HG03108 (cell line): Measurements from ENCODE around the gene NAV2.
"Not testable (repeated sequence)": the region's sequence is repeated elsewhere in the genome, so short reads cannot be mapped to it uniquely, and the experiment has no call there.

Experiments used
- ATAC-seq: cut with Tn5 transposase; IDR thresholded peaks from one replicate; pipeline ENCODE4 v1.9.1; 2021; ENCODE audit warnings: moderate library complexity; ENCODE audit not compliant: unreplicated experiment

The NAV2 gene

DNA sequence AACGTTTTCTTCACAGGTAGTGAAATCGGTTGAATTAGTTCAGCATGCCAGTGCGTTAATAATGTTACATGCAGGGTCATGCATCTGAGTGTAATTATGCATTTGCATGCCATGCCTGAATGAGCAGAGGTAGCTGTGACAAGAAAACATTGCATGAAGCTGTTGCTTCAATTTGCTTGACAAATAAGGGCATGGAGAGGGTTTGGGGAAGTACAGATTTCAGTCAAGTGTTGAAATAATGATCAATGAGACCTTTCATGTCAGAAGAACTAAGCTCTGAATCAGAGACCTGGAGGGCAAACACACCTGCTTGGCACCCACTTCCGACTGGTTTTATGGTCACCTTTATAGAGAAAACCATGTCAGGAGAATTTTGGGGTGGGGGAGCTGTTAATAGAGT is 226.2 kb downstream of the NAV2 start:
- no peak for ATAC-seq

DNA sequence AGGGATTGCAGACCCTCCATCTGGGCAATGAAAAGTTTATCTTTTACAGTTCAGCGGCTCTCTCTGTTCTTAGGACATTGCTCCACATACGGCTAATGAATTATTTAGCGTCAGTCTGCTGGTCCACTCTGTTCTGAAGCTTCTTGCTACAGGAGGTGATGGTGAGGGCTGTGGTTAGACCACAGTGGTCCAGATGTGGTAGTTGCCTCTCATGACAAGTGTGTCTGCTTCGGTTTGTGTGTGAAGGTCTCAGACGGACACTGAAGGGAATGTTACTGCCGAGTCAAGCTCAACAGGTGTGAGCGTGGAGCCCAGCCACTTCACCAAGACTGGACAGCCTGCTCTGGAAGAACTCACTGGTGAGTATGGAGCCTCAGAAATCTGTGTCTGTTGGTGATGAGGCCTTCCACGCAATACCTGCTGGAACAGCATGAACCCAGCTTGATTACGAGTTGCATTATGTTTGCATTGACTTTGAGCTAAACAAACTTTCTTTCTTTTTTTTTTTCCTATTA is 226.8 kb downstream of the NAV2 start:
- ATAC-seq: no peak

- no peak for ATAC-seq
These were observed 228.2 kb downstream of the NAV2 start for GRCh38 chr11:19940831-19941230.

- ATAC-seq: no peak
These were observed 234.0 kb downstream of the NAV2 start for GRCh38 chr11:19946681-19947080.

GRCh38 chr11:19947537-19948114 is 235.0 kb downstream of the NAV2 start:
- no peak for ATAC-seq

- ATAC-seq: no peak
These were observed 237.0 kb downstream of the NAV2 start for GRCh38 chr11:19949606-19950005.

DNA sequence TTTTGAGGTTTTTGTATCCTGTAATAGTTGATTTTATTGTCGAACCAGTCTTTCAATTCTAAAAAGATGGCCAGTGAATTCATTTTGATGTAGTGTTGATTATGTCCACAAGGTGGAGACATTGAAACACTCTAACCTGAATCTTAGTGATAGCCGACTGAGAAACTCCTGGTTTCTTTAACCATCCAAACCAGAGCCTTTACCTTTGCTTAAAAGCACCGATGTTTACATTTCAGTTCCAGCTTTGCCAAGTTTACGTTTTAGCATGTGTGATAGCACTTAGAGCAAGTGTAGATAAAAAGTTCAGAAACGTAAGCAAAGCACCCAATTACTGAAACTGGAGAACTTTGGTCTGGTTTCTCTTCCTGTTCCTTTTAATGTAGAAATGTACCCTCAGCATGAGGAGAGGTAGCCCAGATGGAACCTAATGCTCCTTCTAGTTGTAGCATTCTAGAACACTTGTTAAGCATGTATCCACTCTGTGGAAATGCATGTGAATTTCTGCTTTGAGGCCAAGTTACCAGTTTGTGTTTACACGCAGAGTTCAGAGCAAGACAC is 239.0 kb downstream of the NAV2 start:
- ATAC-seq: peak; percentile 73

DNA sequence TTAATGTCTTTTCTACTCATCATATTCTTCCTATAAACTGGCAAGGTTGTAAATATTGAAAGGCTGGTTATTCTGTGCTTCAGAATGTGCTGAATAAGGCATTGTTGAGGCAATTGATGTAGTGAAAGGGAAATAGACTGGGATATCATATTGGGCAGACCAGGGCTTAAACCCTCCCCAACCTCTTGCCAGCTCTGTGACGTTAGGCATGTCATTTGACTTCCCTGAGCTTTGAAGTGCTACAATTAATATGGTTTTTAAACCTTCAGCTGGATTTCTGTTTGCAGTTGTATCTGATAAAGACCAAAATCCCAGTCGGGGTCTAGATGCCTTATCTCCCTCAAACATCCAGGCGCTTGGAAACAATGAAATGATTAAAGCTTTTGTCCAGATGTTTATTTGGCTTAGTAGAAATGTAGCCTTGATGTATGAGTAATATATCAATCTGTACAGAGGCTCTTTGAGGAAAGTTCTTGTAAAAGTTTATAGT is 239.5 kb downstream of the NAV2 start:
- no peak for ATAC-seq

DNA sequence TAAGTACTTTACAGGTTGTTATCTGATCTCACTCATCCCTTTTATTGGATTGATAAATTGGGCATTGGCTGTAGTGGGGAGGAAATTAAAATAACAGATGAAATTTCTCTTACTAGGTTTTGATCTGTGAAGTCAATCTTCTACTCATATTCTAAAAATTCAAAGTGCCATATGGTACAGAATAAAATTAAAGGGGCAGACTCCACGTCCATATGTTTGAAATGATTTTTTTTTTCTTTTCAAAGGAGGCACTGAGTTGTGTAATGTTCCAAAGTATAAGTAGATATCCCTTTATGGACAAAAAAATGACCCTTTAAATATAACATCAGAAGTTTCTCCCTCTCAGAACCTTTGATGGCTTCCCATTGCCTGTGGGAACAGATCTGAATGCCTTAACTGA is 240.3 kb downstream of the NAV2 start:
- no peak for ATAC-seq

DNA sequence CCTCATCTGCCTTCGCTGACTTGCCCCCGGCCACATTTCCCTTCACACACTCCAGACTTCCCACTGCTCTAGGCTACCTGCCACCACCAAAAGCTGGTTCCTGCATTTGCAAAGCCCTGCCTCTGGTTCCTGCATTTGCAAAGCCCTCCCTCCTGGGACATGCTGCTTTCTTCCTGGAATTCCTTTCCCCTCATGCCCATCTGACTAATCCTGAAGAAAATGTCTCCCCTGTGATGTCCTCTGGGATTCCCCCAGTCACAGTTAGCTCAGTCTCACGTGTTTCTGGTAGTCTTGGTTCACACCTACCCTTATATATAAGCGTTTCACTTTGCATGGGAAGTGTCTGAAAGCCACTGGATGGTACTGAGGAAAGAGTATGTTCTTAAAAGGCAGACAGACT is 240.7 kb downstream of the NAV2 start:
- ATAC-seq: no peak

- ATAC-seq: no peak
These were observed 241.3 kb downstream of the NAV2 start for GRCh38 chr11:19953909-19954308.

DNA sequence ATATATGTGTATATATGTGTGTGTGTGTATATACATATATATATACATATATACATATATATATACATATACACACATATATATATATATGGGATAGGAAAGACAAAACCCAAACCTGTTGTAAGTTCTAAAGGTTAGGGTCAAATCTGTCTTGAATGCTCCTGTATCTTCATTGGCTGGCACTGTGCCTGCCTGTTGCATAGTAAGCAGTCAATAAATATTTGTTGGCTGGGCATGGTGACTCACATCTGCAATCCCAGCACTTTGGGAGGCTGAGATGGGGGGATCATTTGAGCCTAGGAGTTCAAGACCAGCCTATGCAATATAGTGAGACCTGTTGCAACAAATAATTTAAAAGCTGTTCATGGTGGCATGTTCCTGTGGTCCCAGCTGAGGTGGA is 242.3 kb downstream of the NAV2 start:
- ATAC-seq: no peak

DNA sequence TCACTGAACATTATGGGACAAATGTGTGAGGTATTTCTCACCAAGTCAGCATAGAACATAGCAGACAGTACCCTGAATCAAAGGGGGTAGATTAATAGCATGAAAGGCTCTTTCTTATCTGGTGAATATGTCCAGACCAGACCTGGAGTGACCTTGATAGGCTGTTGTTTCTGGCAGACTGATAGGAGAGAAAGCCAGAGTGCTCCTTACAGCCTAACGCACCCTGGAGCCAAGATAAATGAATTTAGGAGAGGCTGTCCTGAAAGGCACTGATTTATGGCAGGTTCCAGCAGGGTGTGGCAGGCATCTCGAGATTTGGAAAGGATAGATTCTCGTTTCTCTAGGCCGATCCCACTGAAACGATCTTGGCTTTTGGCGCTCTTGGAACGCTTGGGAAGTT is 243.0 kb downstream of the NAV2 start:
- ATAC-seq: no peak

GRCh38 chr11:19956228-19956627 is 243.6 kb downstream of the NAV2 start:
- ATAC-seq: no peak

DNA sequence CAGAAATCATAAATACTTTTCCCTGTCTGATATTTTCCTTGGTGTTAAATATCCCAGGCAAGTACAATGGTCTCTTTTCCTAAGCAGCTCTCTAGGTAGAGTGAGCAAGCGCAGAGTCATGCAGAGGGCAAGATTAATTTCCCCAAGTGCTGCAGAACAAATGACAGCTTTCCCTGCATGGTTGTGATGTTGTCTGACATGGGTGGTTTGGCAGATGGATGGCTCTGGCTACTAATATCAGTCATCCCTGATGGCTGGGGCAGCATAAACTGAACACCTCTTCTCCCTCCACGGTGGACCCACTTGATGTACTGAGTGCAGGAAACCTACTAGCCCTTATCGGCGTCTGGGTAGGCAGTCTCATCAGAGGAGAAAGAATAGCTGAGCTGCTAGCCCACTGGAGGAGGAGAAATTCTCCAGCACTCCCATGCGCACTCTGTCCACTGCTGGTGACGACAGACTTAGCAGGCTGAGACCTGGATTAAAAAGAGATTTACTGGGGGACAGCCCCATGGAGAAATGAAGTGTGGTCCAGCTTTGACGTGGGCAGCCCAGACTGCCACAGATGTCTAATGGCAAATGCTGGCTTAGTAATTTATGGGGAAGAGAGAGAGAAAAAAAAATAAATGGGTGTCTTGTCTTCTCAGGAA is 244.8 kb downstream of the NAV2 start:
- no peak for ATAC-seq

DNA sequence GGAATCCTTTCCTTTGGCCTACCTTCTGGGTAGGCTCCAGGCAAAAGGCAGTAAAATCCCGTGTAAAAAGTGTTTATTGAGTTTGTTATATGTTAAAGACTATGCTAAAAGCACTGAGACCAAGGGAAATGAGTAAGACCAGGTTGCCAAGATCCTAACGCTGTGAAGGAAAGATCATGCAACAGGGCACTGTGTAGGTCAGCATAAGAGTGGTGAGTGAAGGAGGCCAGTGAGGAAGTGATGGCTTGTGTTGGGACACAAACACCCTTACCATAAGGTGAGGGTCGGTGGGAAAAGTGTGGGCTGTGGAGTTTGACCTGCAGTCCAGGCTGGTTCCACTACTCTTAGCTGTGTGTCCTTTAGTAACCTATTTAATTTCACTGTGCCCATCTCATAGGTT is 245.6 kb downstream of the NAV2 start:
- no peak for ATAC-seq

GRCh38 chr11:19959210-19959609 is 246.6 kb downstream of the NAV2 start:
- ATAC-seq: no peak

DNA sequence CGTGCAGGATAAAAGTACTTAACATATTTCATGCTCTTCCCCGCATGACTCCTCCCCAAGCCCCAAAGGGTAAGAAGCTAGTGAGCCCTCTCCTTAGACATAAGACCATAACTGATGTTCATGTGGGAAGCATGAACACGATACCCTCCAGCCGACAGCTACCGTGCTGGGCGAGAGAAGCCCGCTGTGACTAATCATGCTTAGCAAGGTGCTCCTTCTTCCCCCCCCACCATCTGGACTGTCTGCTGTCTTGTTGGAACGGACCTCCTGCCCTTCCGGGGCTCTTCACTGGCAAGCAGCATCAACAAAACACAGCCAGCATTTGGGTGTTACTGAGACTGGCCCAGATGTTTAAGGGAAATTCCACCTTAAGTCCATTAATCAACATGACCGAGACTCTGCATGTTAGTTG is 247.0 kb downstream of the NAV2 start:
- no peak for ATAC-seq

- not testable (repeated sequence) for ATAC-seq
These were observed 247.8 kb downstream of the NAV2 start for GRCh38 chr11:19960410-19960809.

DNA sequence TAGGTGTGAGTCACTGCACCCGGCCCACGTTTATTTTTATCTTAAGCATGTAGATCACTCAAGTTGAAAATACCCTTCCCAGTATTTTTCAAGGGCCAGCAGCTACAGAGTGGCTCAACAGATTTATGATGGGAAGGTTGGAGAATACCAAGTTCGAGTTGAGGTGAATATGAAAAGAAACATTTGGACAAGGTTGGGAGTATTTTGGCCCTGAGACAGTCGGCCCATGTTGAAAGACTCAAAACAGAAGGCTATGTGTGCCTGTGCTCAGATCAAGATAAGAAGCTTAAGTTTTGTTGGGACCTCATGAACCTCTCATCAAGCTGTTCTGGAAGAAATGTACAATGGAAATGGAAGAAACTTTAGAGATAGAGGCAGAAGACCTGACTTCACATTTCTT is 248.6 kb downstream of the NAV2 start:
- ATAC-seq: no peak

DNA sequence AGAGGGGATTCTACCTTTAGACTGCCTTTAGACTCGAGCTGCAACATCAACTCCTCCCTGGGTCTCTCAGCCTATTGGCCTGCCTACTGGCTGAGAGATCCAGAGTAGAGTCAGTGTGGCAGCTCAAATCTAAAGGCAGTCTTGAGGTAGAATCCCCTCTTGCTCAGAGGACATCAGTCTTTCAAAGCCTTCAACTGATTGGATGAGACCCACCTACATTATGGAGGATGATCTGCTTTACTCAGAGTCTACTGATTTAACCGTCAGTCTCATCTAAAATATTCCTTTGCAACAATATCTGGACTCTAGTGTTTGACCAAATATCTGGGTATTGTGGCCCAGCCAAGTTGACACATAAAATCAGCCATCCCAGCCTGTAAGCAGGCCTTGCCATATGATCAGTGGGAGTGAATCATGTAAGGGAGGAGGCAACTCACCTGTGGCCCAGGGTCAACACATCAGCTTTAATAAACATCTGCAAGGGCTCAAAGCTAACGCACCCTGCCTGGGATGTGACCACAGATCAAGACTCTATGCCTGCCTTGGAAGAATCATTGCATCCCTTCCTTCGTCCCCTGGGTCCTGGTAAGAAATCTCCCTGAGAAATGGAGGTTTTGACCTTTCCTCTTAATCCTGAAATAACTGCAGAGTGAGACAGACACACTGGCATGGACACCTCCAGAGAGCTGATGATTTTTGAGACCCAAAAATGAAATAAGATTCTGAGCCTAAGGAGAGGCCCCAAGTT is 249.6 kb downstream of the NAV2 start:
- no peak for ATAC-seq

DNA sequence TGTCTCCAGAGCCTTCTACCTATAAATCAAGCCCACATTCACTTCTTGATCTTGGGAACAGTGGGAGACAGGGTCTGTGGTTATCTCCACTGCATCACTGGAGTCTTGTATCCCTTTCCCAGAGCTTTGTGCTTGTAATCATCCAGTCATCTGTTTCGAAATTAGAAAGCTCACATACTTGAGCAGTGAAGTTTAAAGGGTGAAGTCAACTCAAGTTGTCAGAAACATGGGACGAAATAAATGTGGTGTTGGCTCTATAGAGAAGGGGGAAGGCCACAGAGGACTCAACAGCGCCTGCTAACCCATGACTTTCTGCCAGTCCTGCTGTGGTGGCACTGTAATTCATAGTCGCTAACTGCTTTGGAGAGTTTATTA is 250.2 kb downstream of the NAV2 start:
- no peak for ATAC-seq
